CD4-positive, alpha-beta T cell (primary cell): ENCODE data around the gene DLEC1. TPM values are rescaled to one million over a fixed set of nuclear protein-coding genes. Genes with fewer than 3 reads are reported as not detected.
"Not testable (repeated sequence)": the region's sequence is repeated elsewhere in the genome, so short reads cannot be mapped to it uniquely, and the experiment has no call there.

Experiments
- ATAC-seq: fragments of 200-7000 bp; cut with Tn5 transposase; one replicate; pipeline ENCODE4 v1.10.0; 2022; ENCODE audit warnings: mild to moderate bottlenecking; ENCODE audit not compliant: poor library complexity
- CTCF ChIA-PET: fragments of 350-600 bp; sonication (Branson Sonifier 250); formaldehyde crosslinking; loops from one replicate; lab custom pipeline; 2021; ENCODE audit warnings: antibody characterized with exemption, inconsistent platforms; lab: Charles Lee
- POLR2A ChIA-PET: fragments of 350-600 bp; sonication (Branson Sonifier 250); formaldehyde crosslinking; loops from one replicate; lab custom pipeline; 2021; ENCODE audit warnings: antibody characterized with exemption, inconsistent platforms; lab: Charles Lee
- DNase-seq, 14 experiments: peaks; one replicate each; pipeline ENCODE4 v3.0.0-alpha.2; 2013 to 2020; ENCODE audit warnings: mixed read lengths in 2 of 14
- H3K27ac ChIP-seq, 2 donors: one replicate each; pipeline versions ENCODE4 v1.5.1 to v1.7.0; 2013; ENCODE audit warnings: low read length in 2 of 2, low read depth in 1 of 2, mild to moderate bottlenecking in 1 of 2
- H3K27me3 ChIP-seq, 2 experiments: 1 replicate in 1 of 2; 2 replicates in 1 of 2; pipeline versions ENCODE4 v1.6.1 to v1.7.0; 2013; ENCODE audit warnings: low read length in 2 of 2, control low read depth in 1 of 2, mild to moderate bottlenecking in 1 of 2, moderate library complexity in 1 of 2; ENCODE audit not compliant: insufficient read depth in 2 of 2, control insufficient read depth in 1 of 2
- H3K36me3 ChIP-seq: one replicate; pipeline ENCODE4 v1.6.1; 2013; ENCODE audit warnings: low read length, control low read depth; ENCODE audit not compliant: insufficient read depth
- H3K4me1 ChIP-seq: one replicate; pipeline ENCODE4 v1.6.1; 2013; ENCODE audit warnings: low read length, control low read depth; ENCODE audit not compliant: insufficient read depth
- H3K4me3 ChIP-seq: one replicate; pipeline ENCODE4 v1.5.1; 2013; ENCODE audit warnings: mild to moderate bottlenecking, low read length, moderate library complexity
- H3K9me3 ChIP-seq, 2 experiments: 1 replicate in 1 of 2; 2 replicates in 1 of 2; pipeline versions ENCODE4 v1.6.1 to v1.7.0; 2013; ENCODE audit warnings: low read length in 2 of 2, mild to moderate bottlenecking in 2 of 2, control low read depth in 1 of 2, moderate library complexity in 1 of 2; ENCODE audit not compliant: control insufficient read depth in 1 of 2, insufficient read depth in 1 of 2
- H3K27ac Mint-ChIP-seq: one replicate; pipeline ENCODE4 v1.8.0; 2020; ENCODE audit warnings: mixed read lengths
- H3K27me3 Mint-ChIP-seq: one replicate; pipeline ENCODE4 v1.8.0; 2021; ENCODE audit warnings: mixed read lengths
- H3K36me3 Mint-ChIP-seq: one replicate; pipeline ENCODE4 v1.8.0; 2021; ENCODE audit warnings: low read depth, mixed read lengths
- H3K4me1 Mint-ChIP-seq: one replicate; pipeline ENCODE4 v1.8.0; 2021; ENCODE audit warnings: low read depth, mixed read lengths
- H3K4me3 Mint-ChIP-seq: one replicate; pipeline ENCODE4 v1.8.0; 2020; ENCODE audit warnings: mild to moderate bottlenecking, mixed read lengths
- H3K9me3 Mint-ChIP-seq: one replicate; pipeline ENCODE4 v1.8.0; 2020; ENCODE audit warnings: mixed read lengths
- intact Hi-C, 2 experiments: fragments of 100-400 bp; cut with DNase I in 1 of 2; cut with micrococcal nuclease in 1 of 2; formaldehyde crosslinking; loops; one replicate each; pipeline versions ENCODE4 v1.15.1 to v1.9.0; 2023 to 2025; cut with DNase I, micrococcal nuclease
- total RNA-seq, 174 experiments: library from RNA in 2 of 174; stranded (reverse) in 2 of 174; gene quantifications; one replicate each; pipeline ENCODE4 v1.2.3 and lab custom pipeline; 2021 to 2026
- TF ChIP-seq, protein P1 (sequence below): fragments of 200-600 bp; IDR thresholded peaks from one replicate; pipeline ENCODE4 v1.8.0; 2022; ENCODE audit warnings: antibody characterized with exemption, mild to moderate bottlenecking

The DLEC1 gene
- total RNA-seq, 2 experiments from 2014 or later = 4.4 to 5.1 TPM

DNA sequence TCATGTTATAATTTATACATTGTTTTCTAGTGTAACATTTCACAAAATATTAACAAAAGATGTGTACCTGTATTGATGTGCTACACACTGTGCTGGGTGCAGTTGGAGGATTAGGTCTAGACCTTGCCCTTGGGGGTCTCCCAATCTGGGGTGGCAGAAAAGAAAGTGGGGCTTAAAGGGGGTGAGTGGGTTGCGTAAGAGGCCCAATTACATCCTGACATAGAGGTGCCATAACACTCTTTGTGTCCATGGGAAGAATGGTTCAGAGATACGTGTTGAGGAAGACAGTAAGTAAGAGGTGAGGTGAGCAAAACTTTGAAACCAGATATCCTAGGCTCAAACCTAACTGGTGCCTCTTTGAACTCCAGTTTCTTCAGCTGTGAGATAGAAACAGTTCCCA is 31.0 kb downstream of the DLEC1 start:
- H3K27ac ChIP-seq = no peak overlapping the region
- Mint-ChIP-seq H3K36me3 (no peaks in the 10 kb centered on the region), H3K9me3 (peaks cover 3% of the 10 kb centered on the region), H3K27ac (no peak overlapping the region), H3K4me3 (no peak overlapping the region), H3K27me3 (no peaks in the 10 kb centered on the region), H3K4me1 (no peaks in the 10 kb centered on the region)
- H3K36me3 ChIP-seq = no peaks in the 10 kb centered on the region
- CTCF ChIA-PET = no interaction called here
- intact Hi-C loops = no loop called here
- no peaks in the 10 kb centered on the region for H3K27me3 ChIP-seq
- no peak overlapping the region for H3K4me3 ChIP-seq
- TF ChIP-seq, protein P1, sequence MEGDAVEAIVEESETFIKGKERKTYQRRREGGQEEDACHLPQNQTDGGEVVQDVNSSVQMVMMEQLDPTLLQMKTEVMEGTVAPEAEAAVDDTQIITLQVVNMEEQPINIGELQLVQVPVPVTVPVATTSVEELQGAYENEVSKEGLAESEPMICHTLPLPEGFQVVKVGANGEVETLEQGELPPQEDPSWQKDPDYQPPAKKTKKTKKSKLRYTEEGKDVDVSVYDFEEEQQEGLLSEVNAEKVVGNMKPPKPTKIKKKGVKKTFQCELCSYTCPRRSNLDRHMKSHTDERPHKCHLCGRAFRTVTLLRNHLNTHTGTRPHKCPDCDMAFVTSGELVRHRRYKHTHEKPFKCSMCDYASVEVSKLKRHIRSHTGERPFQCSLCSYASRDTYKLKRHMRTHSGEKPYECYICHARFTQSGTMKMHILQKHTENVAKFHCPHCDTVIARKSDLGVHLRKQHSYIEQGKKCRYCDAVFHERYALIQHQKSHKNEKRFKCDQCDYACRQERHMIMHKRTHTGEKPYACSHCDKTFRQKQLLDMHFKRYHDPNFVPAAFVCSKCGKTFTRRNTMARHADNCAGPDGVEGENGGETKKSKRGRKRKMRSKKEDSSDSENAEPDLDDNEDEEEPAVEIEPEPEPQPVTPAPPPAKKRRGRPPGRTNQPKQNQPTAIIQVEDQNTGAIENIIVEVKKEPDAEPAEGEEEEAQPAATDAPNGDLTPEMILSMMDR = no peak
- peaks cover 0 to 3% of the 10 kb centered on the region in 2 experiments for H3K9me3 ChIP-seq
- POLR2A ChIA-PET = no interaction called here
- DNase-seq (no peak), ATAC-seq (no peak)
- no peaks in the 10 kb centered on the region for H3K4me1 ChIP-seq

DNA sequence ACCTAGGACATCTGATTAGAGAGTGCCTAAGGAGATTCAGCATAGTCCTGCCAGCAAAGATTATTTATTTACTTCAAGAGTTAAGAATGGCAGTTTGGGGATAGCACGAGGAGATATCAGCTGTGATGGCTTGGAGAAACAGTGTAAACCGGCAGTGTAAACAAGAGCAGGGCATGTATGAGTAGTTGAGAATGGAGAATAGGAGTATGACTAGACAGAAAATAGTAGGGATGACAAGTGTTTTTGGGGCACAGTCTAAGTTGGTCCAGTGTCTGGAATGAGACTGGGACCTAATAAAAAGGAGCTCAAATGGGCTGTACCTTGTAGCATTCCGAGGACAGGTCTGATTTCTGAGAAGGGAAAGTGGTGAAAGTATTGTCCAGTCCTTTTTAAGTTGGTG is 38.1 kb downstream of the DLEC1 start:
- ATAC-seq, H3K9me3 Mint-ChIP-seq, POLR2A ChIA-PET, H3K27me3 ChIP-seq, H3K27me3 Mint-ChIP-seq, intact Hi-C loops, H3K4me3 Mint-ChIP-seq, H3K27ac Mint-ChIP-seq, H3K27ac ChIP-seq, H3K36me3 Mint-ChIP-seq, H3K9me3 ChIP-seq, CTCF ChIA-PET, H3K4me1 Mint-ChIP-seq, DNase-seq, H3K4me3 ChIP-seq, H3K4me1 ChIP-seq, H3K36me3 ChIP-seq: not testable (repeated sequence)

DNA sequence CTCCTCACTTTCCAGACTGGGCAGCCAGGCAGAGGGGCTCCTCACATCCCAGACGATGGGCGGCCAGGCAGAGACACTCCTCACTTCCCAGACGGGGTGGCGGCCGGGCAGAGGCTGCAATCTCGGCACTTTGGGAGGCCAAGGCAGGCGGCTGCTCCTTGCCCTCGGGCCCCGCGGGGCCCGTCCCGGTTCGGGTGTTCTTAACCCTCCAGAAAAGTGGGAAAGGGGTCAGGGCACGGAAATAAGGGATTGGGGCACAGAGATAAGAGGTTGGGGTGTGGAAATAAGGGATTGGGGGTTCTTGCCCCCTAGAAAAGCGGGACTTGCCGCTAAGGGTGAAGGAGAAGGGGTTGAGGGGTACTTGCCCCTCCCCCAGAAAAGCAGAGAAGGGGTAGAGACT is 43.3 kb downstream of the DLEC1 start:
- H3K27me3 Mint-ChIP-seq, H3K4me3 Mint-ChIP-seq, POLR2A ChIA-PET, H3K27ac ChIP-seq, H3K36me3 ChIP-seq, H3K4me1 ChIP-seq, DNase-seq, H3K9me3 Mint-ChIP-seq, H3K4me1 Mint-ChIP-seq, intact Hi-C loops, CTCF ChIA-PET, H3K4me3 ChIP-seq, ATAC-seq, H3K27me3 ChIP-seq: not testable (repeated sequence)
- peaks cover 17% of the 10 kb centered on the region for H3K36me3 Mint-ChIP-seq
- peak overlapping the region; percentile 37 for H3K27ac Mint-ChIP-seq
- peaks cover 7 to 13% of the 10 kb centered on the region in 2 experiments for H3K9me3 ChIP-seq

DNA sequence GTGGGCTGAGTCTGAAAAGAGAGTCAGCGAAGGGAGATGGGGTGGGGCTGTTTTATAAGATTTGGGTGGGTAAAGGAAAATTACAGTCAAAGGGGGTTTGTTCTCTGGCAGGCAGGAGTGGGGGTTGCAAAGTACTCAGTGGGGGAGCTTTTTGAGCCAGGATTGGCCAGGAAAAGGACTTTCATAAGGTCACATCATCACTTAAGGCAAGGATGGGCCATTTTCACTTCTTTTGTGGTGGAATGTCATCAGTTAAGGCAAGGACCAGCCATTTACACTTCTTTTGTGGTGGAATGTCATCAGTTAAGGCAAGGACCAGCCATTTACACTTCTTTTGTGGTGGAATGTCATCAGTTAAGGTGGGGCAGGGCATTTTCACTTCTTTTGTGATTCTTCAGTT is 44.2 kb downstream of the DLEC1 start:
- H3K36me3 ChIP-seq, H3K4me1 Mint-ChIP-seq, POLR2A ChIA-PET, intact Hi-C loops, H3K4me3 ChIP-seq, ATAC-seq, CTCF ChIA-PET, H3K4me1 ChIP-seq, H3K9me3 Mint-ChIP-seq, H3K27me3 ChIP-seq, H3K27ac ChIP-seq, DNase-seq, H3K27me3 Mint-ChIP-seq, H3K4me3 Mint-ChIP-seq: not testable (repeated sequence)
- peaks cover 17% of the 10 kb centered on the region for H3K36me3 Mint-ChIP-seq
- peaks cover 7 to 13% of the 10 kb centered on the region in 2 experiments for H3K9me3 ChIP-seq
- H3K27ac Mint-ChIP-seq = peak overlapping the region; percentile 78
